ENCODE data around the gene RIPK1.

GRCh38 chr6:3037638-3038365 is 30.5 kb upstream of the RIPK1 start:
- TF ChIP-seq GATA3 (IDR thresholded peaks at IDR 0.05; ENCODE audit: low read depth, low read length) = no peak
- no peak for TF ChIP-seq GATA2 (IDR thresholded peaks at IDR 0.05; ENCODE audit: low read depth, low read length)
